ENCODE data around the gene BRAT1.

The BRAT1 gene

GRCh38 chr7:2509298-2509906 lies 45.9 kb downstream of the BRAT1 start:
- DNase-seq: no peak

- DNase-seq: no peak
These were observed 46.8 kb downstream of the BRAT1 start for GRCh38 chr7:2508327-2509215.

- no peak for DNase-seq
These were observed 47.4 kb downstream of the BRAT1 start for GRCh38 chr7:2507917-2508306.

GRCh38 chr7:2507208-2507916 lies 48.0 kb downstream of the BRAT1 start:
- no peak for DNase-seq

GRCh38 chr7:2505401-2505800 lies 49.9 kb downstream of the BRAT1 start:
- no peak for DNase-seq

- DNase-seq: no peak
These were observed 50.4 kb downstream of the BRAT1 start for GRCh38 chr7:2504889-2505375.

DNA sequence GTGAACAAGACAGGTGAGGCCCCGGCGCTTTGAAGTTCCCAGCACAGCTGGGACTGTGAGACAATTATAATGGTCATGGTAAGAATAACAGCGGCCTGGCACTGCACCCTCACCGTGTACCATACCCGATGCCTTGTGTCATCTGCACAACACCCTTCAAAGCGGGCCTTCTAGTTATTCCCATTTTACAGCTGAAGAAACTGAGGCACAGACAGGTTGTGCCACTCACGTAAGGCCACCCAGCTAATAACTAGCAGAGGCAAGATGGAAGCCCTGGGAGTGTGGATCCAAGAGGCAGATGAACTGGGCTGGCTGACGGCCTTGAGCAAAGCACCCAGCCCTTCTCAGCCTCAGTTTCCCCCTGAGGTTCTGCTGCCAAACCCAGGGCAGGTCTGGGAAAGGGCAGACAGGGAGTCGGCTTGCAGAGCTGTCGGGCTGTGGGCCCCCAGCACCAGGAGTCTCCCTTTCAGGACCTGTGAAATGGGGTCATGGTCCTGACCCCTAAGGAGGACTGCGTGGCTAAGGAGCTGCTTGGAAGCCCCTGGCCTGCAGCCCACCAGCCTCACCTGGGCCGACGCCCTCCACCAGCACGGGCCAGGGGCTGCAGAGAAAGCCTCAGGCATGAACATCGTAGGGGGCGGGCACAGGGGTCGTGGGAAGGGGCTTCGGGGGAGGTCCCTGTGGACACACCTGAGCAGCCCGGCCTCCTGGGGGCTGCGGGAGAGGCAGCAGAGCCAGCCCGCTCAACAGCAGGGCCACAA lies 51.0 kb downstream of the BRAT1 start:
- no peak for DNase-seq

DNA sequence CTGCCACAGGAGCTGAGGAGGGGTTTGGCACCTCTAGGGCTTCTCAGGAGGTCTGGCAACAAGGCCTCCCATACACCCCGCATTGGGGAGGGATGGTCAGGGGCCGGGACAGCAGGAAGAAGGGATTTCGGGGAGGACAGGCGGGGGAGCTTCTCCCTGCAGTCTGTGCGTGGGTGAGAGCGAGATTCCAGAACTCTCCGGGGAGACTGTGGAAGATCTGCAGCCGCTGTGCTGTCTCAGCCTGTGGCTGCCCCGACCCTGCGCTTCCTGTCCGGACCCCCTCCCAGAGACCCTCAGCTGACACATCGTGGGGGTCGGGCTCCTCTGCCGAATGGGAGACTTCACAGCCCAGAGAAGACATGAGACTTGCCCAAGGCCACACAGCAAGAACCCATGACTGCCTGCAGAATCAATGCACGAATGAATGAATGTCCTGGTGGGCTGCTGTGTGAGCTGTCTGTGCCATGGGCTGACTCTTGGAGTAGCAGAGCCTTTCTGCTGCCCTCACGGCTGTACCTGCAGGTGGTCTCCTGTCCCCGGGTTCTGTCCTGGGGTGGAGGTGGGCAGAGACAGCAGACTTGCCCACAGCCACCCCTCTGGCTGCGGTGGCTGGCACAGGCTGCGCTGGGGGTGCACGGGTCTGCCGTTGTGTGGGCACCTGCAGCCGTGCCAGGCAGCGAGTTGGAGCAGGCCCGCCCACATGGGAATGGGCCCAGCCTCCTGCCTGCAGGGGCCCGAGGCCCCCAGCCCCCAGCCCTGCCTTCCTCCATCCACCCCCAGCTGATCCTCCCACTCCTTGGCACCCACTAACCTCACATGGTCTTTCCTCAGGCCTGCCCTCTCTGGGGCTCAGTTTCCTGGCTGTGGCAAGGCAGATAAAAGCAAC lies 52.0 kb downstream of the BRAT1 start:
- DNase-seq: no peak

DNA sequence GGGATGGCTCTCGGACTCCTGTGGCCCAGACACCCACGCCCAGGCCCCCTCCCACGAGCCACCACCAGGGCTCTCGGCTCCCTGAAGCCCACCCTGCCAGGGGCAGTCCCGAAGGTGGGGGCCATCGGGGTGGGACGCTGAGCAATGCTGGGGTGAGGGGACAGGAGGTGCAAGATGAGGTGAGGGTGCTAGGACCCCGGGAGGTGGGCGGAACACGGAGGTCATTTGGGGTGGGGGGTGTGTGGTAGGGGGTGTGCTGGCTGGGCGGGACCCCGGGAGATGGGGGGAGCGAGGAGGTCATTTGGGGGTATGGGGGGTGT lies 52.7 kb downstream of the BRAT1 start:
- DNase-seq: no peak

DNA sequence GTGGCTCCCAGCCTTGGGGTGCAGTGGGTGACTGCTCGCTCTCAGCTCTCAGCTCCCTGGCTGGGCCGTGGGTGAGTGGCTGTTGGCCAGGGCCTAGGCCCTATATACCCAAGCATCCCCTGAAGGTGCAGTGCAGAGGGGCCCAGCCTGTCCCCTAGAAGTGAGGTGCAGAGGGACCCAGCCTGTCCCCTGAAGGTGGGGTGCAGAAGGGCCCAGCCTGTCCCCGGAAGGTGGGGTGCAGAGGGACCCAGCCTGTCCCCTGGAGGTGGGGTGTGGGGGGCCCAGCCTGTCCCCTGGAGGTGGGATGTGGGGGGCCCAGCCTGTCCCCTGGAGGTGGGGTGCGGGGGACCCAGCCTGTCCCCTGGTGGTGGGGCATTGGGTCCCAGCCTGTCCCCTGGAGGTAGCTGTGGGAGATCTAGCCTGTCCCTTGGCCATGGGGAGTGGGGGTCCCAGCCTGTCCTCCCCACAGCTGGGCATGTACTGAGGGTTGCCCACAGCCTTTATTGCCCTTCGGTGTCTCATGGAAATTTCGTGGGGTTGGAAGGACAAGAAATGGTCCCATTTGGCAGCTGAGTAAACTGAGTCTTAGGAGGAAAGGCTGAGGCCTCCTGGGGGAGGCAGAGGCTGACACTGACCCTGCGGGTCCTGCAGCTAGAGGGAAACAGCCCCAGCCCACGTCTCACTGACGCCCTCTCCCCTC lies 53.2 kb downstream of the BRAT1 start:
- DNase-seq: no peak

GRCh38 chr7:2500701-2501100 lies 54.6 kb downstream of the BRAT1 start:
- no peak for DNase-seq

DNA sequence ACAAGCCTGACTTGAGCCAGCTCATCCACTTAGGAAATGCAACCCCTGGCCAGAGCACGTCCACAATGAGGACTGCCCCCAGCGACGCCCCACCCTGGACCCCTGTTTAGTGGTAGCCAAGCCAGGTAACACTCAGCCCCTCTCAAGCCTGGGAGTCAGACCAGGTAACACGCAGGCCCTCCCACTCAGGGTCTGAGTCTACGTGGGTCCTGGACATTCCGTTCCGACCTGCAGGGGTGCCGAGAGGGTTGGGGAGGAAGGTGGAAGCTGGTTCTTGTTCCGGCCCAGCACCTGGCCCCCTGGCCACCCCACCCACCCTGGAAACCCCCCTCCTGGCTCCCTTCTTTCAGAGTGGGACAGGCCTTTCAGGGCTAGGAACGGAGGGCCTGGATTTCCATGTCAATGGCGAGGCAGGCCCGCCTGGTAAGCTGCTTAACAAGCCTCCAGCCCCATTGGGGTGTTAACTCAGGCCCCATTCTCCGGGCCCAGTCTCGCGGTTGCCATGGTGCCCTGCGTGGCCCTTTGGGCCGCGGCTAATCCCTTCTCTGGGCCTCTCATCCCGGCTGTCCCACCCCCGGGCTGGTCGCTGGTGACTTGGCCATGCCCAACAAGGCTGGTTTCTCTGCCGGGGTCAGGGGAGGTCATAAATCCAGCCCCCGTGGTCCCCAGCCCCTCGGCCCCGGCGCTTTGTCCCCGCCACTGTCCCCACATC lies 55.4 kb downstream of the BRAT1 start:
- DNase-seq: no peak

DNA sequence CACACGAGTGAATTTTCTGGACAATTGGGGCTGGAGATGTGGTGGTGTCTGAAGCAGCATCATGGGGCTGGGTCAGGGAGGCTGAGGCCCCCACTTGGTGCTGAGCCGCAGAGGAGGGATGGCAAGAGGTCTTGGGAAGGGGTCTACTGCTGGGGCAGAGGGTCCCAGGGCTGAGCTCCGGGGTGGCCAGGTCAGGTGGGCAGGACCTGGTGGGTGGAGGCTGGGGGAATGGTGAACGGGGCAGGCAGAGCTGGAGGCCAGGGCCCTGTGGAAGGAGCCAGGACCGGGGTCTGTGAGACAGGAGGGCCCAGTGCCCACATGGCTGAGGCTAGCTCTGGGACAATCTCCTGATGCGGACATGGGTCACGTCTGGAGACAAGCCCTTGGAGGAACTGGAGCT lies 56.1 kb downstream of the BRAT1 start:
- no peak for DNase-seq

DNA sequence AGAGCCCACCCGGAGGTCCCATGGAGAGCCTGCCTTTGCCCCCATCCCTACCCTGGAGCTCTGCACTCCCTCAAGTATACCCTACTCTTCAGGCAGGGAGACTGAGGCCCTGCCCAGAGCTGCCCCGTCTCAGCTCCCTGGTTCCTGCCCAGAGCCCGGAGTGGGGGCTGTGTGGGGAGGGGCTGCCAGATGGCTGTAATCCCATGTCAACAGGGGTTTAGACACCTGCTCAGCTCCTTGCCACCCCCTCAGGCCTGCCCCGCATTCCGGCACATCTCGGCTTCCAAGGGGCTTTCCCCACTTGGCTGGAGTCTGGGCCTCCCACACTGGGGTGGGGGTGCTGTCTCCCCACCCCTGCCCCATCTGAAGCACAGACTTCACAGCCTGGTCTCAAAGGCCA lies 56.6 kb downstream of the BRAT1 start:
- no peak for DNase-seq

DNA sequence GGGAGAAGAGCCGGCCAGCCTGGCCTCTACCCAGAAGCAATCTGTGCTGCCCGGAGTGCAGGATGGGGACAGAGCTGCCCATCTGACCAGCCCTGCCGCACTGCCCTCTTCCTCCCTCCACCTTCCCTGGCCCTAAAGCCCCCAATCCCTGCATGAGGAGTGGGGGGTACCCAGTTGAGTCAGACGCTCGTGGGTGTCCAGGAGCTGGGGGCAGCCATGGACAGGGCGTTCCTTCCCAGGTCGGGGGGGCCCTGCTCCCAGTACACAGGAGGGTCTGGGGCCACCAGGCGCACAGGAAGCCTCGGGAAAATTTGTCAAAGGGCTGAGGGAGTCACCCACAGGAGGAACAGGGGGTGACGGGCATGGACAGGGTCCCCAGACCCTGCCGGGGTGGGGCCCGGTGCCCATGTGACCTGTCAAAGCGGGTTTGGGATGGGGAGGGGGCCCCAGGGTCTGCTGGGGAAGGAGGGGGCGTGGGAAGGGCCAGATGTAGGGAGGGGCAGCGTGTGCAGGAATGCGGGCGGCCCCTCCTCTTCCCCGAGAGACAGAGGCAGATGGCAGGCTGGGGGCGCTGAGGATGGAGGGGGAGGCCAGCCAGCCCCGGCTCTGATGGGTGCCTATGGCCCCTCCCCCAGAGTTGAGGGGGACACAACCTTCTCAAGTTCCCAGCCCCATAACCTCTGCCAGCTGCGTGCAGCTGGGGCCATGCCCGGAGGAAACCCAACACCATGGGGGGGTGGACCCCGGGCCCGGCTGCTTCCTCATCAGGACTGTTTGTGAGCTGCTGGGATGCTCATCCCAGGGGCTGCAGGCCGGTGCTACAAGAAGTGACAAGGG lies 57.6 kb downstream of the BRAT1 start:
- no peak for DNase-seq

DNA sequence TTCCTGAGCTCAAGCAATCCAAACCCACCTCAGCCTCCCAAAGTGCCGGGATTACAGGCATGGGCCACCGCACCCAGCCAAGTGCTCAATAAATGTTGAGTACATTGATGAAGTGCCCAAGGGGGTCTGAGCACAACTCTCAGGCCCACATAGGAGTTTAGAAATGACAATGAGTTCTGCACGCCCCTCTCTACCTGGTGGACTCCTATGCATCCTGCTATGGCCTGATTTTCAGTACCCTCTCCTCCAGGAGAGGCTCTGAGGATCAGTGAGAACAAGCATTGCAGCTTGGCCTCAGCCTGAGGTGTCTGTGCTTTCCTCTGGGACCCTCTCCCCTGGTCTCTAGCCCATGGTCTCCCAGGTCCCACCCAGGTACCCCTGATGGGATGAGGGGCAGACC lies 58.3 kb downstream of the BRAT1 start:
- no peak for DNase-seq

DNA sequence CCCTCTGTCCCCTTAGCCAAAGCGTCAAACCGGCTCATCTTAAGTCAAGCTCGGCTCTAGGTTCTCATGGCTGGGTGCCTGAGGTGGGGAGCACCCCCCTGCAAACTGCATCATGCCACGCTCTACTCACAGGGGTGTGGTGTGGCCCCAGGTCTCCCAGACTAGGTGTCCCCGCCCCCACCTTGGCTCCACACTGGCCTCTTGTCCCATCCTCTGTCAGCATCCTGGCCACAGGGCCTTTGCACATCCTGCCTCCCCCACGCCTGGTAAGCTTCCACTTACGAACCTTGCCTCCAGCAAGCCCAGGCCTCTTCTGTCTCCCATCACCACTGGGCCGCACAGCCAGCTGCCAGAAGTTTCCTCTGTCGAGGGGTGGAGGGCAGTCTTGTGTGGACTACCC lies 58.9 kb downstream of the BRAT1 start:
- DNase-seq: no peak

- DNase-seq: no peak
These were observed 59.7 kb downstream of the BRAT1 start for GRCh38 chr7:2495418-2496299.
